GM23248 (cell line): ENCODE results near the gene ATF6. TPM values are rescaled to one million over a fixed set of nuclear protein-coding genes. Genes with fewer than 3 reads are reported as not detected.

Experiments used
- DNase-seq: peaks from one replicate; pipeline ENCODE4 v3.0.0-alpha.2; 2015
- H2AFZ ChIP-seq: fragments of 200-600 bp; sonication (generic); 2 replicates; pipeline ENCODE4 v1.6.1; 2016; ENCODE audit warnings: antibody characterized with exemption
- H3F3A ChIP-seq: fragments of 200-600 bp; sonication (generic); 2 replicates; pipeline ENCODE4 v1.6.1; 2016; ENCODE audit warnings: mild to moderate bottlenecking, antibody characterized with exemption, mixed run types; ENCODE audit not compliant: insufficient read depth
- H3K27ac ChIP-seq: fragments of 200-600 bp; sonication (generic); 2 replicates; pipeline ENCODE4 v1.5.1; 2016; ENCODE audit warnings: mild to moderate bottlenecking
- H3K27me3 ChIP-seq: fragments of 200-600 bp; sonication (generic); replicated peaks from 2 replicates; pipeline ENCODE4 v1.6.1; 2016; ENCODE audit warnings: mild to moderate bottlenecking; ENCODE audit not compliant: insufficient read depth
- H3K36me3 ChIP-seq: fragments of 200-600 bp; sonication (generic); 2 replicates; pipeline ENCODE4 v1.6.1; 2016; ENCODE audit warnings: low read depth, mild to moderate bottlenecking
- H3K4me1 ChIP-seq: fragments of 200-600 bp; sonication (generic); 2 replicates; pipeline ENCODE4 v1.6.1; 2016; ENCODE audit warnings: mild to moderate bottlenecking; ENCODE audit not compliant: insufficient read depth
- H3K4me2 ChIP-seq: fragments of 200-600 bp; sonication (generic); one replicate; pipeline ENCODE4 v1.6.1; 2016; ENCODE audit warnings: mild to moderate bottlenecking; ENCODE audit not compliant: unreplicated experiment
- H3K4me3 ChIP-seq: fragments of 200-600 bp; sonication (generic); 2 replicates; pipeline ENCODE4 v1.5.1; 2016; ENCODE audit warnings: mild to moderate bottlenecking
- H3K79me2 ChIP-seq: fragments of 200-600 bp; sonication (generic); 2 replicates; pipeline ENCODE4 v1.6.1; 2016; ENCODE audit warnings: mild to moderate bottlenecking; ENCODE audit not compliant: insufficient read depth
- H3K9ac ChIP-seq: fragments of 200-600 bp; sonication (generic); 2 replicates; pipeline ENCODE4 v1.6.1; 2016; ENCODE audit warnings: mild to moderate bottlenecking
- H3K9me2 ChIP-seq: fragments of 200-600 bp; sonication (generic); 2 replicates; pipeline ENCODE4 v1.6.1; 2016; ENCODE audit warnings: mixed run types, mild to moderate bottlenecking, moderate library complexity; ENCODE audit not compliant: insufficient read depth
- H3K9me3 ChIP-seq: fragments of 200-600 bp; sonication (generic); one replicate; pipeline ENCODE4 v1.6.1; 2017; ENCODE audit warnings: low read depth
- H4K20me1 ChIP-seq: fragments of 200-600 bp; sonication (generic); 2 replicates; pipeline ENCODE4 v1.6.0; 2016; ENCODE audit not compliant: insufficient read depth
- EZH2 ChIP-seq: fragments of 200-600 bp; sonication (generic); IDR thresholded peaks from 2 replicates; pipeline ENCODE4 v1.6.1; 2018; ENCODE audit warnings: antibody characterized with exemption, mild to moderate bottlenecking; ENCODE audit not compliant: insufficient read depth, poor library complexity, severe bottlenecking
- EZH2phosphoT487 ChIP-seq: fragments of 200-600 bp; sonication (generic); IDR thresholded peaks from 2 replicates; pipeline ENCODE4 v1.6.1; 2018; ENCODE audit warnings: antibody characterized with exemption, moderate library complexity, mild to moderate bottlenecking, low read depth; ENCODE audit not compliant: insufficient read depth
- whole genome bisulfite sequencing, 2 experiments: methylation state at CpG; one replicate each; pipeline ENCODE4 v1.1.6; 2015 to 2017; ENCODE audit warnings: low lambda C conversion rate in 2 of 2, low coverage in 1 of 2; ENCODE audit errors: missing lambda C conversion rate in 2 of 2; 5-methylcytosine and 5-hydroxymethylcytosine counted together
- in situ Hi-C: fragments of 300-500 bp; cut with MboI; formaldehyde crosslinking; loops from 2 replicates; pipeline ENCODE4 v1.15.0; 2020
- polyA plus RNA-seq: library from polyadenylated mRNA; unstranded; fragments of >200 nt; fragmentation: Nextera tagmentation; extraction: Ambion mirVana; gene quantifications from 2 replicates; pipeline ENCODE4 v1.2.1, GENCODE V29; 2016
- total RNA-seq: library from RNA; depleted of rRNA; stranded (reverse); fragments of >200 nt; shearing (Covaris generic); gene quantifications from 2 replicates; pipeline ENCODE4 v1.2.3, GENCODE V29; 2014

The ATF6 gene
- total and polyA plus RNA-seq, 2 experiments from 2014 or later = 14.8 to 19.8 TPM

DNA sequence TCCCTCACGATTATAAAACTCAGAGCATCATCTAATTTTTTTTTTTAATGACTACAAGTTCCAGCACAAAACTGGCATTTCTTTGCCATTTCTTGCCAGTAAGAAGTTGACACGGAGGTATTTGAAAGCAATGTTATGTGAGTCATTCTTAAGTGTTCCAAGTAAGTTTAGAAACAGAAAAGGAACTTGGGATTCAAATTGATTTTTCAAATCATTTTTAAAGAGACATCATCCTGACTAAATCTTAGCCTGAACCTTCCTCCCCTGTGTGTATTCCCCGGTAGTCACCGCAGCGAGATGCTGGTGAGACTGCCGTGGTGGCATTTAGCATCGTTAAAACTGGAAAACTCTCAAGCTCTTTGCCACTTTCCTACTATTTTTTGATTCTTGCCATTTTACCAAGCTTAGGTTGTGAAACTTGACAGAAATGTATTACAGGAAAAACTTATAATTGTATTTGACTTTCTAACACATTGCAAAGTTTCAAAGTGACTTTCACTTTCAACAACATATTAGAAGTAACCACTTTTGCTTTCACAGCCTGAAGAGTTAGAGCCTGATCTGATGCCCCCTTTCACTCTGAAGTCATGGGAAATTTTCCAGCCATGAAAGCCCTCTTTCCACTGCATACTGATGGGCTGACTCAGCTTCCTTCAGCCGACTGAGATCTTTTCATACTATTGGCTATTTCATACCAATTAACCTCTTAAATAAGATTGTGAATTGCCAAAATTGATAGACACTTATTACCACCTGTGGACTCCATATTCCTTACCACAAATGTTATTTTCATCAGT is 196.2 kb downstream of the ATF6 start:
- H3K9me3 ChIP-seq = no peaks in the 10 kb centered on the region
- H2AFZ ChIP-seq = peak overlapping the region; percentile 56
- in situ Hi-C loops = no loop called here
- H3K36me3 ChIP-seq = no peaks in the 10 kb centered on the region
- peaks cover 27% of the 10 kb centered on the region for H3K4me1 ChIP-seq
- peak; percentile 89 for DNase-seq
- peak overlapping the region; percentile 80 for H3K4me3 ChIP-seq
- WGBS, 2 experiments = 1% methylated on average over 8 of the region's 8 CpGs
- H3K9ac ChIP-seq = peak overlapping the region; percentile 86
- no peaks in the 10 kb centered on the region for H3K9me2 ChIP-seq
- H3K4me2 ChIP-seq = peak overlapping the region; percentile 92
- TF ChIP-seq EZH2phosphoT487 (no peak), EZH2 (no peak)
- no peaks in the 10 kb centered on the region for H3K79me2 ChIP-seq
- H3K27ac ChIP-seq = peak overlapping the region; percentile 96
- peaks cover 33% of the 10 kb centered on the region for H3F3A ChIP-seq
- H3K27me3 ChIP-seq = no peaks in the 10 kb centered on the region
- no peaks in the 10 kb centered on the region for H4K20me1 ChIP-seq

DNA sequence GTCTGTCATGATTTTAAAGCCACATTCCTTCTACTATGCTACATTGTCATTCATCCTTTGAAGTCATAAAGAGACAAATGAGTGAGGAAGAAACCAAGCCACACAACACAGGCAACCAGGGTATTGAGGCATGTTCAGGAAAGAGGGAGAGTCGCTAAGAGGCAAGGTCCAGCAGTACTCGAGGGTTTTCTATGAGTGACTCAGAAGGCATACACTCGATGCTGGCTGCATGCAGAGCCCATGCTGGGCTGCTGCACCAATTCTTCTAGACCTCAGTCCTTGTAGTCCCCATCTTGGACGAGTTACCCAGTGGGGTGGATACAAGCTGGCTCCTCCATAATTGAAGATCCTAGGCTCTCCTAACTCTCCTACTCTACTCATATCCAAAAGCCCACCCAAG is 199.9 kb downstream of the ATF6 start:
- DNase-seq = no peak
- H3K9me2 ChIP-seq = no peaks in the 10 kb centered on the region
- H2AFZ ChIP-seq = no peak overlapping the region
- no peaks in the 10 kb centered on the region for H3K27me3 ChIP-seq
- in situ Hi-C loops = no loop called here
- peaks cover 29% of the 10 kb centered on the region for H3F3A ChIP-seq
- no peak overlapping the region for H3K9ac ChIP-seq
- TF ChIP-seq EZH2 = no peak
- TF ChIP-seq EZH2phosphoT487 = no peak
- H3K4me3 ChIP-seq = no peak overlapping the region
- 73 to 79% methylated on average over 4 of the region's 4 CpGs for WGBS, 2 experiments
- H3K27ac ChIP-seq = no peak overlapping the region
- H3K79me2 ChIP-seq = no peaks in the 10 kb centered on the region
- H3K4me1 ChIP-seq = peaks cover 17% of the 10 kb centered on the region
- H4K20me1 ChIP-seq = no peaks in the 10 kb centered on the region
- no peaks in the 10 kb centered on the region for H3K9me3 ChIP-seq
- no peaks in the 10 kb centered on the region for H3K36me3 ChIP-seq
- H3K4me2 ChIP-seq = no peak overlapping the region

DNA sequence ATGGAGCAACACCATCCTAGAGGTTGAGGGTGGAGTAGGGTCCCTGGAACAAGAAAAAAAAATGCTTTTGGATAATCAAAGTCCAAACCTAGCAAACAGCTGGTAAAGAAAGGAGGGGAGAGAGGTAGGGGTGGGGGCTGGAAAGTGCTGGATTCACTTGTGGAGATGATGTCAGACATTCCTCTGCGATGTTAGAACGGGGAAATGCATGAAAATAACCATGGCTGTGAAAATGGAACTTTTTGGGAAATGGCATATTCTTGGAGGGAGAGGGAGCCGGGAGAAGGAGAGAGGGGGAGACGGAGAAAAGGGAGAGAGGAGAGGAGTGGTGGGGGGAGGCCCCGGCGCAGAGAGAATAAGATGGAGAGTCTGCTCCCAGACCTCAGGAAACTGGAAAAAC is 203.9 kb downstream of the ATF6 start:
- H3K36me3 ChIP-seq = no peaks in the 10 kb centered on the region
- no peak for TF ChIP-seq EZH2
- TF ChIP-seq EZH2phosphoT487 = no peak
- no peak overlapping the region for H3K27ac ChIP-seq
- no peak overlapping the region for H3K4me2 ChIP-seq
- 33 to 58% methylated on average over 4 to 6 of the region's 6 CpGs for WGBS, 2 experiments
- in situ Hi-C loops = no loop called here
- H3K9me2 ChIP-seq = no peaks in the 10 kb centered on the region
- peaks cover 10% of the 10 kb centered on the region for H3K27me3 ChIP-seq
- no peaks in the 10 kb centered on the region for H3K9me3 ChIP-seq
- no peaks in the 10 kb centered on the region for H3F3A ChIP-seq
- no peak overlapping the region for H2AFZ ChIP-seq
- no peaks in the 10 kb centered on the region for H3K79me2 ChIP-seq
- DNase-seq = no peak
- H4K20me1 ChIP-seq = no peaks in the 10 kb centered on the region
- no peak overlapping the region for H3K4me3 ChIP-seq
- no peak overlapping the region for H3K9ac ChIP-seq
- no peaks in the 10 kb centered on the region for H3K4me1 ChIP-seq

DNA sequence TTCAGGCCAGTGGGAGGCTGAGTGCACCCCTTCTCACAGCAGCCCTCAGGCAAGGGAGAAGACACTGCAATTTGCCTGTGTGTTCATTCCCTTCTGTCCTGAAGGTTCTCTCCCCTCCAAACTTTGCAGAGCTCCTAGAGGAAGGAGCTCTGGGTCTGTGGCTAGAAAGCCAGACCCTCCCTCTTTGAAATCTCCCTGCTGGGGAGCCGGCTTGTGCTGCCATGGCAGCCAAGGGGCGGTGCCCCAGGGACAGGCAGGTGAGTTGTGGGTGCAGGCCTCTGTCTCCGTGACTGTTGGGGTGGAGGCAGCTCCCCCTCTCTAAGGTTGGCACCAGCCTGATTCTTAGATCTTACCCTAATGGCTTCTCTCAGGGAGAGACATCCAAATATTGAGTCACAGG is 204.5 kb downstream of the ATF6 start:
- in situ Hi-C loops = no loop called here
- DNase-seq = no peak
- no peak for TF ChIP-seq EZH2phosphoT487
- TF ChIP-seq EZH2 = no peak
- no peaks in the 10 kb centered on the region for H4K20me1 ChIP-seq
- no peaks in the 10 kb centered on the region for H3K36me3 ChIP-seq
- WGBS, 2 experiments = 64 to 68% methylated on average over 3 of the region's 3 CpGs
- H3K9me3 ChIP-seq = no peaks in the 10 kb centered on the region
- no peak overlapping the region for H3K4me2 ChIP-seq
- H3K4me3 ChIP-seq = no peak overlapping the region
- no peak overlapping the region for H2AFZ ChIP-seq
- H3K27ac ChIP-seq = no peak overlapping the region
- no peak overlapping the region for H3K9ac ChIP-seq
- no peaks in the 10 kb centered on the region for H3K79me2 ChIP-seq
- no peaks in the 10 kb centered on the region for H3K9me2 ChIP-seq
- H3K27me3 ChIP-seq = peaks cover 15% of the 10 kb centered on the region
- H3F3A ChIP-seq = no peaks in the 10 kb centered on the region
- no peaks in the 10 kb centered on the region for H3K4me1 ChIP-seq
